Glutamatergic neuron (in vitro differentiated cells): ENCODE measurements around the gene CAVIN1. TPM values are rescaled to one million over a fixed set of nuclear protein-coding genes. Genes with fewer than 3 reads are reported as not detected.
"Not testable (repeated sequence)": the region's sequence is repeated elsewhere in the genome, so short reads cannot be mapped to it uniquely, and the experiment has no call there.

ENCODE experiments used
- DNase-seq: peaks from one replicate; pipeline ENCODE4 v3.0.0; 2022
- H3K27ac Mint-ChIP-seq: one replicate; pipeline ENCODE4 v1.8.0; 2020; ENCODE audit warnings: mild to moderate bottlenecking, mixed read lengths, inconsistent platforms; ENCODE audit not compliant: unreplicated experiment
- H3K27me3 Mint-ChIP-seq: one replicate; pipeline ENCODE4 v1.8.0; 2020; ENCODE audit warnings: mild to moderate bottlenecking, moderate library complexity, mixed read lengths, inconsistent platforms; ENCODE audit not compliant: unreplicated experiment
- H3K36me3 Mint-ChIP-seq: one replicate; pipeline ENCODE4 v1.8.0; 2020; ENCODE audit warnings: mild to moderate bottlenecking, mixed read lengths, inconsistent platforms; ENCODE audit not compliant: unreplicated experiment
- H3K4me1 Mint-ChIP-seq: one replicate; pipeline ENCODE4 v1.8.0; 2020; ENCODE audit warnings: mild to moderate bottlenecking, low read depth, mixed read lengths, inconsistent platforms; ENCODE audit not compliant: unreplicated experiment
- H3K4me3 Mint-ChIP-seq: one replicate; pipeline ENCODE4 v1.8.0; 2020; ENCODE audit warnings: mild to moderate bottlenecking, mixed read lengths, inconsistent platforms; ENCODE audit not compliant: unreplicated experiment
- H3K9me3 Mint-ChIP-seq: one replicate; pipeline ENCODE4 v1.8.0; 2020; ENCODE audit warnings: mild to moderate bottlenecking, moderate library complexity, mixed read lengths, inconsistent platforms; ENCODE audit not compliant: unreplicated experiment
- CTCF ChIP-seq: fragments of 200-600 bp; sonication (generic); IDR thresholded peaks from one replicate; pipeline ENCODE4 v1.5.0; 2021; ENCODE audit not compliant: partially characterized antibody, unreplicated experiment
- total RNA-seq: library from RNA; stranded (reverse); fragmentation: NEBNext Ultra II Directional; extraction: Animal tissue kit (Norgen Biotek cat#: 25700); gene quantifications from one replicate; pipeline ENCODE4 v1.2.1, GENCODE V29; 2021; ENCODE audit not compliant: unreplicated experiment

CAVIN1 gene
- total RNA-seq, 1 donor from 2014 or later = 0.32 TPM

GRCh38 chr17:42456223-42457106 is 33.4 kb upstream of the CAVIN1 start:
- Mint-ChIP-seq H3K27ac (peak overlapping the region; percentile 1), H3K4me1 (peaks cover 1% of the 10 kb centered on the region), H3K36me3 (no peaks in the 10 kb centered on the region), H3K4me3 (no peak overlapping the region), H3K9me3 (no peaks in the 10 kb centered on the region), H3K27me3 (peaks cover 6% of the 10 kb centered on the region)
- DNase-seq = no peak
- no peak for TF ChIP-seq CTCF

DNA sequence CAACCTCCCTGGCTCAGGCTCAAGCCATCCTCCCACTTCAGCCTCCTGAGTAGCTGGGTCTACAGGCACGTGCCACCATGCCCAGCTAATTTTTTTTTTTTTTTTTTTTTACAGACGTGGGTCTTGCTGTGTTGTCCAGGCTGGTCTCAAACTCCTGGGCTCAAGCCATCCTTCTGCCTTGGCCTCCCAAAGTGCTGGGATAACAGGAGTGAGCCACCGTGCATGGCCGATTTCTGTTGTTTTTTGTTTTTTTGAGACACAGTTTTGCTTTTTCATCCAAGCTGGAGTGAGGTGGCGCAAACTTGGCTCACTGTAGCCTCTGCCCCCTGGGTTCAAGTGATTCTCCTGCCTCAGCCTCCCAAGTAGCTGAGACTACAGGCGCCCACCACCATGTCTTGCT is 31.9 kb upstream of the CAVIN1 start:
- not testable (repeated sequence) for H3K9me3 Mint-ChIP-seq, H3K4me1 Mint-ChIP-seq, H3K36me3 Mint-ChIP-seq, H3K4me3 Mint-ChIP-seq, H3K27ac Mint-ChIP-seq, H3K27me3 Mint-ChIP-seq, DNase-seq

- Mint-ChIP-seq H3K27me3 (peaks cover 5% of the 10 kb centered on the region), H3K9me3 (peaks cover 3% of the 10 kb centered on the region), H3K4me3 (no peak overlapping the region), H3K36me3 (no peaks in the 10 kb centered on the region), H3K4me1 (peaks cover 4% of the 10 kb centered on the region), H3K27ac (no peak overlapping the region)
- no peak for TF ChIP-seq CTCF
- no peak for DNase-seq
Measured at GRCh38 chr17:42453439-42453838, 30.4 kb upstream of the CAVIN1 start.

GRCh38 chr17:42451270-42451669 is 28.2 kb upstream of the CAVIN1 start:
- H3K9me3 Mint-ChIP-seq, DNase-seq, H3K27ac Mint-ChIP-seq, H3K27me3 Mint-ChIP-seq, H3K4me1 Mint-ChIP-seq, H3K4me3 Mint-ChIP-seq, H3K36me3 Mint-ChIP-seq: not testable (repeated sequence)

GRCh38 chr17:42449838-42450237 is 26.8 kb upstream of the CAVIN1 start:
- not testable (repeated sequence) for H3K9me3 Mint-ChIP-seq, DNase-seq, H3K36me3 Mint-ChIP-seq, H3K27me3 Mint-ChIP-seq, H3K4me1 Mint-ChIP-seq
- H3K4me3 Mint-ChIP-seq = peak overlapping the region; percentile 50
- H3K27ac Mint-ChIP-seq = peak overlapping the region; percentile 93

GRCh38 chr17:42449176-42449575 is 26.1 kb upstream of the CAVIN1 start:
- not testable (repeated sequence) for H3K4me1 Mint-ChIP-seq, H3K9me3 Mint-ChIP-seq, H3K27ac Mint-ChIP-seq, H3K27me3 Mint-ChIP-seq, H3K36me3 Mint-ChIP-seq, H3K4me3 Mint-ChIP-seq
- peak; percentile 21 for DNase-seq

GRCh38 chr17:42442196-42442565 is 19.1 kb upstream of the CAVIN1 start:
- Mint-ChIP-seq H3K9me3 (peaks cover 3% of the 10 kb centered on the region), H3K4me1 (no peaks in the 10 kb centered on the region), H3K27ac (no peak overlapping the region), H3K4me3 (no peak overlapping the region), H3K27me3 (no peaks in the 10 kb centered on the region), H3K36me3 (no peaks in the 10 kb centered on the region)
- DNase-seq = no peak
- TF ChIP-seq CTCF = no peak
